Activated CD4-positive, alpha-beta memory T cell treated with anti-CD3 and anti-CD28 coated beads for 36 hours (primary cell): ENCODE measurements around the gene LRMDA. TPM values are rescaled to one million over a fixed set of nuclear protein-coding genes. Genes with fewer than 3 reads are reported as not detected.

ENCODE experiments used
- CTCF ChIA-PET: fragments of 350-600 bp; sonication (Branson Sonifier 250); formaldehyde crosslinking; loops from one replicate; lab custom pipeline; 2021; ENCODE audit warnings: antibody characterized with exemption, inconsistent platforms; lab: Charles Lee
- POLR2A ChIA-PET: fragments of 350-600 bp; sonication (Branson Sonifier 250); formaldehyde crosslinking; loops from one replicate; lab custom pipeline; 2021; ENCODE audit warnings: antibody characterized with exemption; lab: Charles Lee
- DNase-seq: peaks from one replicate; pipeline ENCODE4 v3.0.0-alpha.2; 2020
- H3K27ac Mint-ChIP-seq: one replicate; pipeline ENCODE4 v1.8.0; 2021; ENCODE audit warnings: mixed read lengths
- H3K27me3 Mint-ChIP-seq: one replicate; pipeline ENCODE4 v1.8.0; 2021; ENCODE audit warnings: mixed read lengths
- H3K36me3 Mint-ChIP-seq: one replicate; pipeline ENCODE4 v1.8.0; 2021; ENCODE audit warnings: mixed read lengths
- H3K4me1 Mint-ChIP-seq: one replicate; pipeline ENCODE4 v1.8.0; 2021; ENCODE audit warnings: low read depth, mixed read lengths
- H3K4me3 Mint-ChIP-seq: one replicate; pipeline ENCODE4 v1.8.0; 2021; ENCODE audit warnings: mild to moderate bottlenecking, mixed read lengths
- H3K9me3 Mint-ChIP-seq: one replicate; pipeline ENCODE4 v1.8.0; 2021; ENCODE audit warnings: mixed read lengths
- intact Hi-C: fragments of 100-400 bp; cut with micrococcal nuclease; formaldehyde crosslinking; loops from one replicate; pipeline ENCODE4 v1.15.1; 2023
- total RNA-seq, 2 experiments: library from RNA; stranded (reverse); gene quantifications; one replicate each; pipeline ENCODE4 v1.2.3, GENCODE V29; 2021

The LRMDA gene
- total RNA-seq, 2 experiments from 2014 or later, result not detected

- H3K4me1 Mint-ChIP-seq, result no peaks in the 10 kb centered on the region
- H3K27ac Mint-ChIP-seq, result no peak overlapping the region
- H3K36me3 Mint-ChIP-seq, result no peaks in the 10 kb centered on the region
- peaks cover 3% of the 10 kb centered on the region for H3K27me3 Mint-ChIP-seq
- no peaks in the 10 kb centered on the region for H3K9me3 Mint-ChIP-seq
- H3K4me3 Mint-ChIP-seq, result no peak overlapping the region
- intact Hi-C loops, result loop anchor here (10.0 kb wide), 1 partner anchor 520 kb away; the partner anchor contains the start of gene ZNF503
- CTCF ChIA-PET, result interaction anchor here (0.7 kb wide), 1 partner anchor 198 kb away, joined by 3 read pairs; no protein-coding TSS in a partner anchor
- POLR2A ChIA-PET, result no interaction called here
- DNase-seq, result no peak
Measured at GRCh38 chr10:75924309-75924902, 493.0 kb downstream of the LRMDA start.

GRCh38 chr10:75925999-75926398 lies 494.6 kb downstream of the LRMDA start:
- intact Hi-C loops, result loop anchor here (10.0 kb wide), 1 partner anchor 521 kb away; the partner anchor contains the start of gene ZNF503
- POLR2A ChIA-PET, result no interaction called here

GRCh38 chr10:75926763-75927162 lies 495.3 kb downstream of the LRMDA start:
- DNase-seq, result no peak
- Mint-ChIP-seq H3K4me1 (no peaks in the 10 kb centered on the region), H3K36me3 (no peaks in the 10 kb centered on the region), H3K4me3 (no peak overlapping the region), H3K27me3 (peaks cover 3% of the 10 kb centered on the region), H3K9me3 (no peaks in the 10 kb centered on the region), H3K27ac (no peak overlapping the region)
- CTCF ChIA-PET, result no interaction called here
- intact Hi-C loops, result loop anchor here (10.0 kb wide), 1 partner anchor 522 kb away; the partner anchor contains the start of gene ZNF503
- POLR2A ChIA-PET, result no interaction called here

More at GRCh38 chr10:75925999-75926398, 494.6 kb downstream of the LRMDA start:
- CTCF ChIA-PET, result no interaction called here
- DNase-seq, result no peak
- H3K27ac Mint-ChIP-seq, result no peak overlapping the region
- no peak overlapping the region for H3K4me3 Mint-ChIP-seq
- H3K9me3 Mint-ChIP-seq, result no peaks in the 10 kb centered on the region
- H3K36me3 Mint-ChIP-seq, result no peaks in the 10 kb centered on the region
- H3K4me1 Mint-ChIP-seq, result no peaks in the 10 kb centered on the region
- H3K27me3 Mint-ChIP-seq, result peaks cover 3% of the 10 kb centered on the region

- no peak overlapping the region for H3K27ac Mint-ChIP-seq
- CTCF ChIA-PET, result no interaction called here
- H3K4me1 Mint-ChIP-seq, result no peaks in the 10 kb centered on the region
- no peaks in the 10 kb centered on the region for H3K36me3 Mint-ChIP-seq
- H3K9me3 Mint-ChIP-seq, result no peaks in the 10 kb centered on the region
- POLR2A ChIA-PET, result no interaction called here
- intact Hi-C loops, result loop anchor here (10.0 kb wide), 1 partner anchor 523 kb away; the partner anchor contains the start of gene ZNF503
- H3K27me3 Mint-ChIP-seq, result peaks cover 3% of the 10 kb centered on the region
- no peak for DNase-seq
- H3K4me3 Mint-ChIP-seq, result no peak overlapping the region
Measured at GRCh38 chr10:75928231-75928630, 496.8 kb downstream of the LRMDA start.

- Mint-ChIP-seq H3K4me3 (no peak overlapping the region), H3K4me1 (no peaks in the 10 kb centered on the region), H3K27ac (no peak overlapping the region), H3K9me3 (no peaks in the 10 kb centered on the region), H3K27me3 (peaks cover 1% of the 10 kb centered on the region), H3K36me3 (no peaks in the 10 kb centered on the region)
- ChIA-PET CTCF (no interaction called here), POLR2A (no interaction called here)
- intact Hi-C loops, result loop anchor here (10.0 kb wide), 1 partner anchor 525 kb away; the partner anchor contains the start of gene ZNF503
- DNase-seq, result no peak
Measured at GRCh38 chr10:75929630-75930161, 498.3 kb downstream of the LRMDA start.

- Mint-ChIP-seq H3K36me3 (no peaks in the 10 kb centered on the region), H3K9me3 (no peaks in the 10 kb centered on the region), H3K27ac (no peak overlapping the region), H3K4me3 (no peak overlapping the region), H3K4me1 (no peaks in the 10 kb centered on the region), H3K27me3 (peaks cover 1% of the 10 kb centered on the region)
- POLR2A ChIA-PET, result no interaction called here
- CTCF ChIA-PET, result interaction anchor here (0.6 kb wide), 1 partner anchor 181 kb away, joined by 3 read pairs; no protein-coding TSS in a partner anchor
- intact Hi-C loops, result no loop called here
- DNase-seq, result no peak
Measured at GRCh38 chr10:75932921-75933320, 501.5 kb downstream of the LRMDA start.

- Mint-ChIP-seq H3K36me3 (no peaks in the 10 kb centered on the region), H3K4me3 (no peak overlapping the region), H3K27ac (no peak overlapping the region), H3K4me1 (no peaks in the 10 kb centered on the region), H3K9me3 (no peaks in the 10 kb centered on the region), H3K27me3 (peaks cover 1% of the 10 kb centered on the region)
- ChIA-PET POLR2A (no interaction called here), CTCF (no interaction called here)
- intact Hi-C loops, result no loop called here
- no peak for DNase-seq
Measured at GRCh38 chr10:75935240-75935639, 503.8 kb downstream of the LRMDA start.

GRCh38 chr10:75935650-75936400 lies 504.4 kb downstream of the LRMDA start:
- intact Hi-C loops, result no loop called here
- Mint-ChIP-seq H3K9me3 (no peaks in the 10 kb centered on the region), H3K27ac (no peak overlapping the region), H3K4me1 (no peaks in the 10 kb centered on the region), H3K4me3 (no peak overlapping the region), H3K36me3 (no peaks in the 10 kb centered on the region), H3K27me3 (peaks cover 1% of the 10 kb centered on the region)
- POLR2A ChIA-PET, result no interaction called here
- CTCF ChIA-PET, result no interaction called here
- DNase-seq, result no peak

GRCh38 chr10:75936841-75937240 lies 505.4 kb downstream of the LRMDA start:
- no peak for DNase-seq
- intact Hi-C loops, result no loop called here
- Mint-ChIP-seq H3K9me3 (no peaks in the 10 kb centered on the region), H3K4me3 (no peak overlapping the region), H3K27me3 (peaks cover 1% of the 10 kb centered on the region), H3K27ac (no peak overlapping the region), H3K4me1 (no peaks in the 10 kb centered on the region), H3K36me3 (no peaks in the 10 kb centered on the region)
- ChIA-PET CTCF (no interaction called here), POLR2A (no interaction called here)

- ChIA-PET CTCF (no interaction called here), POLR2A (no interaction called here)
- H3K36me3 Mint-ChIP-seq, result no peaks in the 10 kb centered on the region
- no peak overlapping the region for H3K4me3 Mint-ChIP-seq
- DNase-seq, result no peak
- H3K27me3 Mint-ChIP-seq, result peaks cover 1% of the 10 kb centered on the region
- intact Hi-C loops, result no loop called here
- H3K27ac Mint-ChIP-seq, result no peak overlapping the region
- no peaks in the 10 kb centered on the region for H3K9me3 Mint-ChIP-seq
- no peaks in the 10 kb centered on the region for H3K4me1 Mint-ChIP-seq
Measured at GRCh38 chr10:75937823-75938222, 506.4 kb downstream of the LRMDA start.

GRCh38 chr10:75938380-75939122 lies 507.1 kb downstream of the LRMDA start:
- intact Hi-C loops, result no loop called here
- no peak overlapping the region for H3K4me3 Mint-ChIP-seq
- peaks cover 1% of the 10 kb centered on the region for H3K27me3 Mint-ChIP-seq
- H3K27ac Mint-ChIP-seq, result no peak overlapping the region
- no peaks in the 10 kb centered on the region for H3K4me1 Mint-ChIP-seq
- CTCF ChIA-PET, result no interaction called here
- DNase-seq, result no peak
- POLR2A ChIA-PET, result no interaction called here
- H3K9me3 Mint-ChIP-seq, result no peaks in the 10 kb centered on the region
- H3K36me3 Mint-ChIP-seq, result no peaks in the 10 kb centered on the region

GRCh38 chr10:75939541-75939940 lies 508.1 kb downstream of the LRMDA start:
- intact Hi-C loops, result no loop called here
- Mint-ChIP-seq H3K27me3 (no peaks in the 10 kb centered on the region), H3K27ac (no peak overlapping the region), H3K9me3 (no peaks in the 10 kb centered on the region), H3K36me3 (no peaks in the 10 kb centered on the region), H3K4me3 (no peak overlapping the region), H3K4me1 (no peaks in the 10 kb centered on the region)
- ChIA-PET CTCF (no interaction called here), POLR2A (no interaction called here)
- DNase-seq, result no peak
